ENCODE data around the gene ADGRG4. TPM values are rescaled to one million over a fixed set of nuclear protein-coding genes. Genes with fewer than 3 reads are reported as not detected.

Gene ADGRG4
- polyA plus RNA-seq, 6 donors from 2014 or later, result not detected

- Mint-ChIP-seq H3K27ac (no peak overlapping the region), H3K36me3 (no peaks in the 10 kb centered on the region), H3K27me3 (peaks cover 0 to 18% (median 5%) of the 10 kb centered on the region in 3 donors), H3K4me1 (no peaks in the 10 kb centered on the region), H3K4me3 (no peak overlapping the region), H3K9me3 (peaks cover 0 to 21% (median 7%) of the 10 kb centered on the region in 7 donors)
- no peak for DNase-seq
- no peak for ATAC-seq (ENCODE audit: low read depth in 2 of 2)
Observed at GRCh38 chrX:136376713-136377112, 76.0 kb downstream of the ADGRG4 start.

GRCh38 chrX:136380010-136380769 lies 79.4 kb downstream of the ADGRG4 start:
- Mint-ChIP-seq H3K9me3 (peaks cover 0 to 23% (median 7%) of the 10 kb centered on the region in 7 donors), H3K27me3 (peaks cover 0 to 28% (median 9%) of the 10 kb centered on the region in 3 donors), H3K4me1 (no peaks in the 10 kb centered on the region), H3K27ac (no peak overlapping the region), H3K36me3 (no peaks in the 10 kb centered on the region), H3K4me3 (no peak overlapping the region)
- DNase-seq (no peak), ATAC-seq (ENCODE audit: low read depth in 2 of 2) (no peak)

GRCh38 chrX:136386173-136386572 lies 85.4 kb downstream of the ADGRG4 start:
- Mint-ChIP-seq H3K36me3 (no peaks in the 10 kb centered on the region), H3K27ac (no peak overlapping the region), H3K4me1 (no peaks in the 10 kb centered on the region), H3K9me3 (peaks cover 0 to 9% (median 2%) of the 10 kb centered on the region in 7 donors), H3K27me3 (peaks cover 7 to 24% (median 10%) of the 10 kb centered on the region in 3 donors), H3K4me3 (no peak overlapping the region)
- ATAC-seq (ENCODE audit: low read depth in 2 of 2), result no peak
- no peak for DNase-seq

GRCh38 chrX:136386826-136387225 lies 86.1 kb downstream of the ADGRG4 start:
- no peaks in the 10 kb centered on the region for H3K36me3 Mint-ChIP-seq
- H3K27ac Mint-ChIP-seq, result no peak overlapping the region
- H3K9me3 Mint-ChIP-seq, result peaks cover 0 to 9% (median 2%) of the 10 kb centered on the region in 7 donors
- H3K27me3 Mint-ChIP-seq, result peaks cover 7 to 24% (median 10%) of the 10 kb centered on the region in 3 donors
- no peak overlapping the region for H3K4me3 Mint-ChIP-seq
- ATAC-seq (ENCODE audit: low read depth in 2 of 2) (no peak), DNase-seq (no peak)
- H3K4me1 Mint-ChIP-seq, result no peaks in the 10 kb centered on the region

- peaks cover 6 to 14% (median 7%) of the 10 kb centered on the region in 3 donors for H3K27me3 Mint-ChIP-seq
- ATAC-seq (ENCODE audit: low read depth in 2 of 2) (no peak), DNase-seq (no peak)
- no peak overlapping the region for H3K4me3 Mint-ChIP-seq
- no peaks in the 10 kb centered on the region for H3K4me1 Mint-ChIP-seq
- no peak overlapping the region for H3K27ac Mint-ChIP-seq
- no peaks in the 10 kb centered on the region for H3K36me3 Mint-ChIP-seq
- H3K9me3 Mint-ChIP-seq, result peaks cover 0 to 9% (median 2%) of the 10 kb centered on the region in 7 donors
Observed at GRCh38 chrX:136387951-136388502, 87.3 kb downstream of the ADGRG4 start.

GRCh38 chrX:136390921-136391320 lies 90.2 kb downstream of the ADGRG4 start:
- H3K4me1 Mint-ChIP-seq, result no peaks in the 10 kb centered on the region
- no peak for DNase-seq
- no peak for ATAC-seq (ENCODE audit: low read depth in 2 of 2)
- H3K27me3 Mint-ChIP-seq, result peaks cover 6 to 14% (median 7%) of the 10 kb centered on the region in 3 donors
- H3K27ac Mint-ChIP-seq, result no peak overlapping the region
- H3K9me3 Mint-ChIP-seq, result peaks cover 0 to 2% (median 0%) of the 10 kb centered on the region in 7 donors
- no peaks in the 10 kb centered on the region for H3K36me3 Mint-ChIP-seq
- H3K4me3 Mint-ChIP-seq, result no peak overlapping the region

GRCh38 chrX:136395271-136395670 lies 94.5 kb downstream of the ADGRG4 start:
- Mint-ChIP-seq H3K27me3 (peaks cover 0 to 16% (median 0%) of the 10 kb centered on the region in 3 donors), H3K4me1 (no peaks in the 10 kb centered on the region), H3K9me3 (no peaks in the 10 kb centered on the region), H3K27ac (no peak overlapping the region), H3K36me3 (no peaks in the 10 kb centered on the region), H3K4me3 (no peak overlapping the region)
- DNase-seq (no peak), ATAC-seq (ENCODE audit: low read depth in 2 of 2) (no peak)

GRCh38 chrX:136397001-136397400 lies 96.2 kb downstream of the ADGRG4 start:
- Mint-ChIP-seq H3K4me1 (no peaks in the 10 kb centered on the region), H3K27ac (no peak overlapping the region), H3K27me3 (peaks cover 0 to 24% (median 0%) of the 10 kb centered on the region in 3 donors), H3K9me3 (no peaks in the 10 kb centered on the region), H3K36me3 (no peaks in the 10 kb centered on the region), H3K4me3 (no peak overlapping the region)
- no peak for ATAC-seq (ENCODE audit: low read depth in 2 of 2)
- DNase-seq, result no peak

GRCh38 chrX:136405126-136405525 lies 104.4 kb downstream of the ADGRG4 start:
- peaks cover 0 to 17% (median 10%) of the 10 kb centered on the region in 3 donors for H3K27me3 Mint-ChIP-seq
- H3K36me3 Mint-ChIP-seq, result no peaks in the 10 kb centered on the region
- H3K27ac Mint-ChIP-seq, result no peak overlapping the region
- ATAC-seq (ENCODE audit: low read depth in 2 of 2) (no peak), DNase-seq (no peak)
- H3K9me3 Mint-ChIP-seq, result no peaks in the 10 kb centered on the region
- no peaks in the 10 kb centered on the region for H3K4me1 Mint-ChIP-seq
- H3K4me3 Mint-ChIP-seq, result no peak overlapping the region

GRCh38 chrX:136417806-136418205 lies 117.0 kb downstream of the ADGRG4 start:
- H3K27ac Mint-ChIP-seq, result no peak overlapping the region
- H3K27me3 Mint-ChIP-seq, result peaks cover 0 to 9% (median 0%) of the 10 kb centered on the region in 3 donors
- DNase-seq (no peak), ATAC-seq (ENCODE audit: low read depth in 2 of 2) (no peak)
- H3K4me1 Mint-ChIP-seq, result peaks cover 0 to 3% (median 0%) of the 10 kb centered on the region in 3 donors
- peaks cover 0 to 16% (median 0%) of the 10 kb centered on the region in 7 donors for H3K9me3 Mint-ChIP-seq
- no peak overlapping the region for H3K4me3 Mint-ChIP-seq
- H3K36me3 Mint-ChIP-seq, result no peaks in the 10 kb centered on the region

GRCh38 chrX:136421338-136421737 lies 120.6 kb downstream of the ADGRG4 start:
- Mint-ChIP-seq H3K27me3 (peaks cover 0 to 9% (median 0%) of the 10 kb centered on the region in 3 donors), H3K27ac (no peak overlapping the region), H3K4me1 (peaks cover 0 to 3% (median 0%) of the 10 kb centered on the region in 3 donors), H3K4me3 (no peak overlapping the region), H3K9me3 (peaks cover 0 to 16% (median 0%) of the 10 kb centered on the region in 7 donors), H3K36me3 (no peaks in the 10 kb centered on the region)
- no peak for DNase-seq
- no peak for ATAC-seq (ENCODE audit: low read depth in 2 of 2)

- Mint-ChIP-seq H3K27ac (no peak overlapping the region), H3K4me3 (no peak overlapping the region), H3K9me3 (peaks cover 0 to 16% (median 0%) of the 10 kb centered on the region in 7 donors), H3K27me3 (peaks cover 0 to 6% (median 0%) of the 10 kb centered on the region in 3 donors), H3K4me1 (peaks cover 0 to 3% (median 0%) of the 10 kb centered on the region in 3 donors), H3K36me3 (no peaks in the 10 kb centered on the region)
- no peak for ATAC-seq (ENCODE audit: low read depth in 2 of 2)
- DNase-seq, result no peak
Observed at GRCh38 chrX:136423724-136424123, 123.0 kb downstream of the ADGRG4 start.

GRCh38 chrX:136425996-136426395 lies 125.2 kb downstream of the ADGRG4 start:
- H3K27me3 Mint-ChIP-seq, result no peaks in the 10 kb centered on the region
- H3K4me3 Mint-ChIP-seq, result peak overlapping the region in 1 of 8 donors; percentile 49
- H3K9me3 Mint-ChIP-seq, result peaks cover 0 to under 1% (median 0%) of the 10 kb centered on the region in 7 donors
- DNase-seq (no peak), ATAC-seq (ENCODE audit: low read depth in 2 of 2) (no peak)
- no peaks in the 10 kb centered on the region for H3K4me1 Mint-ChIP-seq
- no peaks in the 10 kb centered on the region for H3K36me3 Mint-ChIP-seq
- H3K27ac Mint-ChIP-seq, result no peak overlapping the region

GRCh38 chrX:136431625-136432024 lies 130.9 kb downstream of the ADGRG4 start:
- H3K9me3 Mint-ChIP-seq, result peaks cover 0 to 2% (median 0%) of the 10 kb centered on the region in 7 donors
- ATAC-seq (ENCODE audit: low read depth in 2 of 2), result no peak
- no peak for DNase-seq
- H3K4me3 Mint-ChIP-seq, result no peak overlapping the region
- no peak overlapping the region for H3K27ac Mint-ChIP-seq
- no peaks in the 10 kb centered on the region for H3K27me3 Mint-ChIP-seq
- H3K4me1 Mint-ChIP-seq, result no peaks in the 10 kb centered on the region
- H3K36me3 Mint-ChIP-seq, result no peaks in the 10 kb centered on the region

Measured in naive B cell (primary cell).